Measurements from ENCODE around the gene EPS8L1. TPM values are rescaled to one million over a fixed set of nuclear protein-coding genes. Genes with fewer than 3 reads are reported as not detected.

Gene EPS8L1
- total and polyA plus RNA-seq, 2 of the 4 experiments (the other 2 are of a cell fraction), result 0.90 to 2.9 TPM

GRCh38 chr19:55088543-55089341 is 13.1 kb downstream of the EPS8L1 start:
- no peak overlapping the region for H3K9ac ChIP-seq (ENCODE audit: low read depth, low read length)
- intact Hi-C loops (cut with micrococcal nuclease), result loop anchor here (1.0 to 10.0 kb wide), 2 partner anchors 330 to 624 kb away; partner anchors contain the start of gene LENG9

More at GRCh38 chr19:55088543-55089341, 13.1 kb downstream of the EPS8L1 start:
- Histone ChIP-seq H3K9me3 (ENCODE audit: control insufficient read depth, insufficient read depth, low read length) (no peaks in the 10 kb centered on the region), H3K4me1 (ENCODE audit: control insufficient read depth, insufficient read depth, low read length) (peaks cover 6% of the 10 kb centered on the region; the same call in 1 of the 2 replicates), H2BK20ac (ENCODE audit: low read depth, low read length) (no peak overlapping the region), H2AK5ac (ENCODE audit: low read depth, low read length) (no peak overlapping the region), H2BK120ac (ENCODE audit: low read depth, low read length) (no peak overlapping the region), H3K56ac (ENCODE audit: extremely low read depth, insufficient read depth, low read length) (no peak overlapping the region), H2AK9ac (replicated peaks; ENCODE audit: low read depth, low read length, poor library complexity) (peak overlapping the region; percentile 44), H3K27me3 (ENCODE audit: control insufficient read depth, insufficient read depth, low read length) (peaks cover 20% of the 10 kb centered on the region), H3K4me3 (ENCODE audit: insufficient read depth, low read depth, low read length) (no peak overlapping the region), H4K20me1 (ENCODE audit: insufficient read depth, low read length) (peaks cover 38% of the 10 kb centered on the region), H3K9me1 (ENCODE audit: insufficient read depth, low read length) (no peaks in the 10 kb centered on the region; the same call in 1 of the 2 replicates), H2AFZ (replicated peaks; ENCODE audit: low read length, poor library complexity) (peak overlapping the region; percentile 23), H3K14ac (replicated peaks; ENCODE audit: low read depth, low read length) (no peak overlapping the region), H4K5ac (ENCODE audit: low read depth, low read length) (no peak overlapping the region), H2BK15ac (ENCODE audit: low read depth, low read length) (no peak overlapping the region), H3K18ac (ENCODE audit: low read depth, low read length) (no peak overlapping the region), H4K8ac (ENCODE audit: low read depth in 2 of 2, low read length in 2 of 2) (no peak overlapping the region), H2BK5ac (ENCODE audit: low read depth, low read length, poor library complexity, severe bottlenecking) (no peak overlapping the region), H3K23ac (ENCODE audit: low read depth, low read length) (no peak overlapping the region), H3K4ac (ENCODE audit: low read depth, low read length) (no peak overlapping the region), H3K4me2 (ENCODE audit: low read depth, low read length) (no peak overlapping the region), H3K27ac (ENCODE audit: insufficient read depth, low read length) (no peak overlapping the region), H3K36me3 (ENCODE audit: control insufficient read depth, insufficient read depth, low read length) (peaks cover 21% of the 10 kb centered on the region; the same call in 1 of the 2 replicates), H4K91ac (ENCODE audit: insufficient read depth, low read depth, low read length) (no peak overlapping the region), H3K79me1 (ENCODE audit: low read depth in 1 of 2, low read length in 2 of 2) (peaks cover 0 to 12% of the 10 kb centered on the region in 2 experiments; a peak in 2 of 4 replicates)
- peak; percentile 43 for DNase-seq
- TF ChIP-seq MAZ (IDR thresholded peaks at IDR 0.05; ENCODE audit: borderline replicate concordance, low read depth, low read length), result peak; percentile 51; the same call in 1 of the 2 replicates
- TF ChIP-seq RAD21 (IDR thresholded peaks at IDR 0.05; ENCODE audit: low read length), result peak; percentile 25
- TF ChIP-seq NFE2L2 (IDR thresholded peaks at IDR 0.05; ENCODE audit: low read depth, low read length), result no peak
- TF ChIP-seq RFX5 (IDR thresholded peaks at IDR 0.05; ENCODE audit: low read depth, low read length), result no peak
- TF ChIP-seq SMC3 (IDR thresholded peaks at IDR 0.05; ENCODE audit: low read depth, low read length), result peak; percentile 46
- TF ChIP-seq MXI1 (IDR thresholded peaks at IDR 0.05; ENCODE audit: borderline replicate concordance, low read depth, low read length), result no peak
- TF ChIP-seq CHD1 (IDR thresholded peaks at IDR 0.05; ENCODE audit: low read depth, low read length), result no peak
- TF ChIP-seq FOS (IDR thresholded peaks at IDR 0.05; ENCODE audit: low read depth, low read length), result no peak
- TF ChIP-seq CTCF (conservative IDR thresholded peaks at IDR 0.05; ENCODE audit: low read depth, low read length), result peak; percentile 51
- no TSS peak for BruUV-seq (replicated peaks)
- 86% methylated on average over 1 of the region's 18 CpGs; no CpG with 5 or more reads in 1 of the 2 experiments for WGBS, 2 experiments (ENCODE audit: extremely low coverage in 2 of 2, insufficient read length in 1 of 2)
- CTCF ChIA-PET, result interaction anchor here (1.0 to 1.1 kb wide), 2 partner anchors 9 to 25 kb away, joined by 3 read pairs; no protein-coding TSS in a partner anchor
- POLR2A ChIA-PET (ENCODE audit: unreplicated experiment), result no interaction called here
- dilution Hi-C loops (cut with HindIII; ENCODE audit: low sequenced_read_pairs, unreplicated experiment) (no loop called here), in situ Hi-C loops (cut with MboI; ENCODE audit: low sequenced_read_pairs) (no loop called here)
- ATAC-seq (ENCODE audit: low read depth), result peak; percentile 38
